Sigmoid colon (tissue), 4 donors: ENCODE results near the gene STAG1.

Experiments used
- EP300 ChIP-seq, 4 donors: sonication (generic); formaldehyde crosslinking; IDR thresholded peaks; one replicate each; pipeline ENCODE4 v1.6.1; 2017; ENCODE audit warnings: antibody characterized with exemption in 4 of 4
- POLR2A ChIP-seq, 2 donors: fragments of 450-650 bp; IDR thresholded peaks; one replicate each; pipeline ENCODE4 v1.6.1; 2016; ENCODE audit warnings: antibody characterized with exemption in 2 of 2, mild to moderate bottlenecking in 2 of 2, moderate library complexity in 2 of 2

DNA sequence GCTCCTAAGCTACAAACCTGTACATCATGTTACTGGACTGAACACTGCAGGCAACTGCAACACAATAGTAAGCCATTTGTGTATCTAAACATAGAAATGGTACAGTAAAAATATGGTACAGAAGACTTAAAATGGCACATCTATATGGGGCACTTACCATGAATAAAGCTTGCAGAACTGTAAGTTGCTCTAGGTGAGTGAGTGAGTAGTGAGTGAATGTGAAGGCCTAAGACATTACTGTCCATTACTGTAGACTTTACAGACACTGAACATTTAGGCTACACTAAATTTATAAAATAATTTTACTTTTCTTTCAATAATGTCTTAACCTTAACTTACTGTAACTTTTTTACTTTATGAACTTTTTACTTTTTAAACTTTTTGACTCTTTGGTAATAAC is 76.2 kb downstream of the STAG1 start:
- TF ChIP-seq EP300 (IDR thresholded peaks at IDR 0.05) (no peak), POLR2A (IDR thresholded peaks at IDR 0.05) (no peak)
